HFF-Myc (cell line): ENCODE measurements around the gene ACO1.

ENCODE experiments used
- DNase-seq: peaks from one replicate; pipeline ENCODE4 v3.0.0-alpha.2; 2011; ENCODE audit warnings: low read depth; ENCODE audit errors: extremely low read depth
- H3K4me3 ChIP-seq: replicated peaks from 2 replicates; pipeline ENCODE4 v1.5.1; 2011; ENCODE audit warnings: low read depth, mild to moderate bottlenecking, control low read depth, low read length
- TF ChIP-seq, protein P1 (sequence below): IDR thresholded peaks from 2 replicates; pipeline ENCODE4 v1.5.1; 2012; ENCODE audit warnings: mild to moderate bottlenecking, low read depth, low read length, control low read depth; ENCODE audit errors: missing control alignments

Gene ACO1

DNA sequence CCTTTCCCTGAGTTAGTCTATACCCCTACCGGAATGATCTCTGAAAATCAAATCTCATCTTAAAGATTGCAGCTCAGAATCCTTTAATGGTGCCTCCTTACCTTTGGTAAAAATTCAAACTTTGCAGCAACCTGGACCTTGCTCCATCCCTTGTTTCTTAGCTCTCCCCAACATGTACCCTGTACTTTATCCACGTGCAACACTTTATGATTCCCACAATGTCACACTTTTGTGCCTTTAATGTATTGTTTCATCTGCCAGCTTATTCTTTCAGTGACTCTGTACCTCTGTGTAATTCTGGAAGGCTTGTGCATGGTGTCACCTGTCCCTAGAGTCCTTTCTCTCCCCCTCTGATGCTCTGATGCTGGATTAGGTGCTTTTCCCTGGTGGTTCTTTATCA, 9.5 kb downstream of the ACO1 start:
- DNase-seq = no peak
- H3K4me3 ChIP-seq = no peak overlapping the region
- TF ChIP-seq, protein P1, sequence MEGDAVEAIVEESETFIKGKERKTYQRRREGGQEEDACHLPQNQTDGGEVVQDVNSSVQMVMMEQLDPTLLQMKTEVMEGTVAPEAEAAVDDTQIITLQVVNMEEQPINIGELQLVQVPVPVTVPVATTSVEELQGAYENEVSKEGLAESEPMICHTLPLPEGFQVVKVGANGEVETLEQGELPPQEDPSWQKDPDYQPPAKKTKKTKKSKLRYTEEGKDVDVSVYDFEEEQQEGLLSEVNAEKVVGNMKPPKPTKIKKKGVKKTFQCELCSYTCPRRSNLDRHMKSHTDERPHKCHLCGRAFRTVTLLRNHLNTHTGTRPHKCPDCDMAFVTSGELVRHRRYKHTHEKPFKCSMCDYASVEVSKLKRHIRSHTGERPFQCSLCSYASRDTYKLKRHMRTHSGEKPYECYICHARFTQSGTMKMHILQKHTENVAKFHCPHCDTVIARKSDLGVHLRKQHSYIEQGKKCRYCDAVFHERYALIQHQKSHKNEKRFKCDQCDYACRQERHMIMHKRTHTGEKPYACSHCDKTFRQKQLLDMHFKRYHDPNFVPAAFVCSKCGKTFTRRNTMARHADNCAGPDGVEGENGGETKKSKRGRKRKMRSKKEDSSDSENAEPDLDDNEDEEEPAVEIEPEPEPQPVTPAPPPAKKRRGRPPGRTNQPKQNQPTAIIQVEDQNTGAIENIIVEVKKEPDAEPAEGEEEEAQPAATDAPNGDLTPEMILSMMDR = no peak

DNA sequence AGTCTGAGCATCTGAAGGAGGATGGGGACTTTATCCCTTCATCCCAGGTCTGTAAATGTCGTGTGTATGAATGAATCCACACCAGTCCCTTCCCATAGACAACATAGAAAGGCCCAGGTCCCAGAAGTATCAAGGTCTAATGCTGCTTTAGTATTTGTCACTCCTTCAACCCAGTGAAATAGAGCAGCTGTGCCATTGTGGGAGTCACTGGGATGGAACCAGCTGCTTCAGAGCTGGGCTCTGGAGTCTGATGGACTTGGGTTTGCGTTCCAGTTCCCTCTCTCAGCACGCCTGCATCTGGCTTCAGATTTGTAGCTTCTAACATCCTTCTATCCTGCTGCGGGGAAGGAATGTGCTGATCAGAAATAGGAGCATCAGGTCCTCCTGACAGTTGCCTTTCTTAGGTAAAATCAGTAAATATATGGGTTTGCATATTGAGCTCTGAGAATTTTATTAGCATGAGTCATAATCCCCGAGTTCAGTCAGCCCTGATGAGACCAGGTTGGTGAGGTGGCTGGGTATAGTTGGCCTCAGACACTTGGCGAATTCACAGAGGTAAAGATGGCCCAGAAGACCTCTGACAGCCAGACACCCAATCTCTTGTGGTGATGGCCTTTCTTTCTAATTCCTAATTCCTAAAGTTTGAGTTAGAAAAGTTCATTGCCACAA, 10.1 kb downstream of the ACO1 start:
- TF ChIP-seq, protein P1 = no peak
- no peak overlapping the region for H3K4me3 ChIP-seq
- DNase-seq = no peak

DNA sequence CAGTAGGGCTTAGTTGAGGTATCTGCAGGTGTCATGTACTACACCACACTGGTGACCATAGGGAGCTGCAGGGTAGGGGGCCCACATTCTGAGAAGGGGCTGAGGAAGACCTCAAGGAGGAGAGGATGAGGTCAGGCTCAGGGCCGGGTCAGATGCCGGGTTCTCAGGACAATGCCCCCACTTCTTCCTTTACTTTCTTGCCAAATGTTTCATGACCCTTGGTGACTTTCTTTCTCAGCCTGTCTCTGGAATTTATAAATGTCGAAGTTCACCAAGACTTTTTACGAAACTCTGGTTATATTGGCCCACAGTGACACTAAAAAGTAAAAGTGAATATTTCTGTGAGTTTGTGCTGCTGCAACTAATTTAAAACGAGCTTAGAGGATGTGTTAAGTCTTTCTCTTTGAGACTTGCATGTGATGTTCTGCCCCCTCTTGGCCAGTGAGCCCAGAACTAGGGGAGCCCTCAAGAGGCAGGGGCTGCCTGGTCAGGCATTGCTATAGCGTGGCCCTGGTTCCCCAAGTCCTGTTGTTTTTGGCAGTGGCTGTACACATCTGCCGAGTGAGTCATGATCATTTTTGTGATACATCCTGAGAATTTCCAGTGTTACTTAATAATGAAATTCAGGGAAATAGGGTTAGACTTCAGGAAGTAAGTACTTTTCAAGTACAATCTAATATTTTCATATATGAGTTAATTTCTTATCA, 11.2 kb downstream of the ACO1 start:
- TF ChIP-seq, protein P1 = peak; percentile 45
- H3K4me3 ChIP-seq = no peak overlapping the region
- peak; percentile 67 for DNase-seq

DNA sequence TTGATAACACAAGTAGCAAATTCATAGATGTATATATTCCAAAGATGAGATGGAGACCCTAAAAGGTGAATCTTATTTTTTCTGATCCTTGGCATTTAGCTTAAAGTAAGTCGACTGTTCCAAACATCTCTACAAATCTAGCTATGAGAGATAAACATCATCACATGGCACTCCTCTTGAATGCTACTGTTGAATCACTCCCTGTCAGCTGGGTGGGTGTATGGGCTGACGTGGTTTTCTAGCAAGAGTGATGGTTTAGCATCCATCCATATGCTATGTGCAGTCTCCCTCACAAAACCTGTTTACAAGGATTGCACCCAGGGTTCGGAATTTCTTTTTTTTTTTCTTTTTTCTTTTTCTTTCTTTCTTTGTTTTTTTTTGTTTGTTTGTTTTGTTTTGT, 13.8 kb downstream of the ACO1 start:
- no peak overlapping the region for H3K4me3 ChIP-seq
- TF ChIP-seq, protein P1 = no peak

DNA sequence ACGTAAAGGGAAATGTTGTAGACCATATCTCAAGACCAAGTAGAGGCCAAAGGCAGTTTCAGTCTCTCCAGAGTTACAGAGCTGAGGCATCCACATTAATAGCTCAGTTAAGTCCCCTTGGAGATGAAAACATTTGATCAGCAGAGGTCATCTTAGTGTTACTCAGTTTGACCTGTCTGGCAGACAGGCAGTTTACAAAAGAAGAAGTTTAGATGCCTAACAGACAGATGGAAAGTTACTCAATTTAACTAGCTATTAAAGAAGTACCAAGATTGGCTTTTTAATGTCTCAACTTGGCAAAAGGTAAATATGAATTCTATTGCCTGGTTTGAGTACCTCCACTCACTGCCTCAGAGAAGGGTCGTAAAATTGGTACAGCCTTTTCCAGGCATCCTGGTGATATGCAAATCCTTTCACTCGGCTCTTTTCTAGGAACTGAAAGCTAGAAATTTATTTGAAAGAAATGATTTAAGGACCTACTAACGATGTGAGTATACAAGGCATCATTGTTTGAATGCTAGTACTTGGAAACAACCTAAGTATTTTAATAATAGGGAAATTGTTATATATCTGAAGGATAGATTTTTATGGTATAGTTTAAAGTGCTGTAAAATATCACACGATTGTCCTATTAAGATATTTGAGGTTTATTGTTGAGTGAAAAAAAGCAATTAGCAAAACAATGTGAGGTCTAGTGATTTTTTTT, 14.8 kb downstream of the ACO1 start:
- no peak for DNase-seq
- TF ChIP-seq, protein P1 = no peak
- H3K4me3 ChIP-seq = no peak overlapping the region

More for the DNA sequence above, 13.8 kb downstream of the ACO1 start:
- no peak for DNase-seq

DNA sequence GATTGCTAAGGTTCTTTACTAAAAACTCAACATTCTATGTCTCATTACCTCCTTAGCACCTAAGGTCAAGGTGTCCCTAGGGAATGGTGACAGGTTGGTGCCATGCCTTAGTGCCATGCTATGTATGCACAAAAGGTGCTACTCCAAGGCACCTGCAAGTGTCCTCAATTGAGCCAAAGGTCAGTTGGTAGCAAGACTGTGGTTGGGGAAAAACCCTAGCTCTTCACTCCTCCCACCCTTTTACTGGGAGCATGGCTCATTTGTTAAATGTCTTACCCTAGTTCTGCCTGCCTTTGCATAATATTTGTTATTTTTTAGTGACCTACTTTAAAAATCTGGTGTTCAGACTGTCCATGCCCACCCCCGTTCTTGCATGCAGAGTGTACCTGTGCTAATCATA, 17.0 kb downstream of the ACO1 start:
- H3K4me3 ChIP-seq = no peak overlapping the region
- TF ChIP-seq, protein P1 = no peak
- no peak for DNase-seq
